NT2/D1 (cell line): Measurements from ENCODE around the gene ITPK1.

ENCODE experiments used
- SUZ12 ChIP-seq: IDR thresholded peaks from 2 replicates; pipeline ENCODE4 v1.6.1; 2011; ENCODE audit not compliant: insufficient read length, insufficient read depth; ENCODE audit errors: extremely low read depth
- YY1 ChIP-seq: IDR thresholded peaks from 2 replicates; pipeline ENCODE4 v1.6.1; 2011; ENCODE audit not compliant: insufficient read length, insufficient read depth
- ZNF274 ChIP-seq: IDR thresholded peaks from 2 replicates; pipeline ENCODE4 v1.6.1; 2011; ENCODE audit warnings: mild to moderate bottlenecking, low read depth, low read length

DNA sequence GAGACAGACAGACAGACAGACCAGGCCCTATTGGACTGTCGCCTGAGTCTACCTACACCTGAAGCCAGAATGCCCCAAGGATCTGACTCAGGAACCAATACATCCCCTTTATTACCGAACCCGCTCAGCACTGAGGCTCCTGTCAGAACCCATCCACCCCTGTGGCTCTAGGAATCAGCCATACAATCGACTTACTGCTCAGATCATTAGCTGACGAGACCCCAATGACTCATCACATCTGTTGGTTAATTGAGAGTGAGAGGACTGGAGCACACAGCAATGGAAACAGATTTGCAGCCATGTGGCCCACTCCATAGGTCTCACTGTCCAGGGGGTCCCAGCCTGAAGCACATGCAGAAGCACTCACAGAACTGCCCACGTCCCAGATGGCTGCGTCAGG lies 15.2 kb downstream of the ITPK1 start:
- TF ChIP-seq YY1 (no peak), ZNF274 (no peak), SUZ12 (no peak)
